ENCODE data around the gene TECTB. TPM values are rescaled to one million over a fixed set of nuclear protein-coding genes. Genes with fewer than 3 reads are reported as not detected.

The TECTB gene
- not detected for total RNA-seq
- polyA plus RNA-seq: not detected
- long read RNA-seq, donor 1: 0 reads
- long read RNA-seq, donor 2: 0 reads
- long read RNA-seq, donor 3: 0 reads
- long read RNA-seq, donor 4: 0 reads

- no peaks in the 10 kb centered on the region for H3K9me3 ChIP-seq (ENCODE audit: control insufficient read depth, low read length)
- ATAC-seq (no peak), DNase-seq (no peak)
- WGBS: 72% methylated on average over 6 of the region's 6 CpGs
- no peaks in the 10 kb centered on the region for H3K27me3 ChIP-seq (ENCODE audit: control insufficient read depth, insufficient read depth)
- H3K4me3 ChIP-seq (ENCODE audit: low read length): no peak within 1 kb of the TSS
- intact Hi-C loops (cut with DNase I): loop anchor here in 1 of 4 donors (2.0 kb wide), 1 partner anchor 40 kb away; no protein-coding TSS in a partner anchor
- H3K27ac ChIP-seq (ENCODE audit: low read length): no peak within 1 kb of the TSS
- H3K4me1 ChIP-seq (ENCODE audit: control insufficient read depth, insufficient read depth, low read length): no peaks in the 10 kb centered on the region
These were observed at the start of gene TECTB for GRCh38 chr10:112283100-112283499. TECTB (plus strand) TSS chr10:112283400; CDS start chr10:112283735, 335 bp downstream.

GRCh38 chr10:112235141-112235540 lies 48.1 kb upstream of the TECTB start:
- no peak for ATAC-seq
- no peak for DNase-seq
- Histone ChIP-seq H3K4me3 (ENCODE audit: low read length) (no peak overlapping the region), H3K9me3 (ENCODE audit: control insufficient read depth, low read length) (peaks cover 2% of the 10 kb centered on the region), H3K27me3 (ENCODE audit: control insufficient read depth, insufficient read depth) (no peaks in the 10 kb centered on the region), H3K4me1 (ENCODE audit: control insufficient read depth, insufficient read depth, low read length) (no peaks in the 10 kb centered on the region), H3K27ac (ENCODE audit: low read length) (no peak overlapping the region)
- intact Hi-C loops (cut with DNase I): no loop called here
- WGBS: 80% methylated on average over 7 of the region's 7 CpGs

- 85% methylated on average over 4 of the region's 4 CpGs for WGBS
- Histone ChIP-seq H3K4me1 (ENCODE audit: control insufficient read depth, insufficient read depth, low read length) (no peaks in the 10 kb centered on the region), H3K4me3 (ENCODE audit: low read length) (no peak overlapping the region), H3K27ac (ENCODE audit: low read length) (no peak overlapping the region), H3K27me3 (ENCODE audit: control insufficient read depth, insufficient read depth) (no peaks in the 10 kb centered on the region), H3K9me3 (ENCODE audit: control insufficient read depth, low read length) (peaks cover 2% of the 10 kb centered on the region)
- ATAC-seq (no peak), DNase-seq (no peak)
- intact Hi-C loops (cut with DNase I): no loop called here
These were observed 47.3 kb upstream of the TECTB start for GRCh38 chr10:112235920-112236319.

GRCh38 chr10:112236486-112236885 lies 46.7 kb upstream of the TECTB start:
- H3K4me3 ChIP-seq (ENCODE audit: low read length): no peak overlapping the region
- no peak for ATAC-seq
- 83% methylated on average over 3 of the region's 3 CpGs for WGBS
- no peak for DNase-seq
- H3K27me3 ChIP-seq (ENCODE audit: control insufficient read depth, insufficient read depth): no peaks in the 10 kb centered on the region
- no peak overlapping the region for H3K27ac ChIP-seq (ENCODE audit: low read length)
- intact Hi-C loops (cut with DNase I): no loop called here
- H3K4me1 ChIP-seq (ENCODE audit: control insufficient read depth, insufficient read depth, low read length): no peaks in the 10 kb centered on the region
- H3K9me3 ChIP-seq (ENCODE audit: control insufficient read depth, low read length): peaks cover 2% of the 10 kb centered on the region

- WGBS: 93% methylated on average over 5 of the region's 5 CpGs
- DNase-seq (no peak), ATAC-seq (no peak)
- H3K27me3 ChIP-seq (ENCODE audit: control insufficient read depth, insufficient read depth): no peaks in the 10 kb centered on the region
- peaks cover 2% of the 10 kb centered on the region for H3K9me3 ChIP-seq (ENCODE audit: control insufficient read depth, low read length)
- H3K4me1 ChIP-seq (ENCODE audit: control insufficient read depth, insufficient read depth, low read length): no peaks in the 10 kb centered on the region
- no peak overlapping the region for H3K27ac ChIP-seq (ENCODE audit: low read length)
- intact Hi-C loops (cut with DNase I): no loop called here
- H3K4me3 ChIP-seq (ENCODE audit: low read length): no peak overlapping the region
These were observed 43.9 kb upstream of the TECTB start for GRCh38 chr10:112239347-112239746.

GRCh38 chr10:112240441-112240840 lies 42.8 kb upstream of the TECTB start:
- H3K4me3 ChIP-seq (ENCODE audit: low read length): no peak overlapping the region
- ATAC-seq (no peak), DNase-seq (peak in 1 of 3 donors; percentile 30)
- intact Hi-C loops (cut with DNase I): no loop called here
- WGBS: 93% methylated on average over 13 of the region's 13 CpGs
- H3K4me1 ChIP-seq (ENCODE audit: control insufficient read depth, insufficient read depth, low read length): no peaks in the 10 kb centered on the region
- no peaks in the 10 kb centered on the region for H3K27me3 ChIP-seq (ENCODE audit: control insufficient read depth, insufficient read depth)
- peaks cover 2% of the 10 kb centered on the region for H3K9me3 ChIP-seq (ENCODE audit: control insufficient read depth, low read length)
- H3K27ac ChIP-seq (ENCODE audit: low read length): no peak overlapping the region

- Histone ChIP-seq H3K4me3 (ENCODE audit: low read length) (no peak overlapping the region), H3K27me3 (ENCODE audit: control insufficient read depth, insufficient read depth) (no peaks in the 10 kb centered on the region), H3K9me3 (ENCODE audit: control insufficient read depth, low read length) (peaks cover 2% of the 10 kb centered on the region), H3K27ac (ENCODE audit: low read length) (no peak overlapping the region), H3K4me1 (ENCODE audit: control insufficient read depth, insufficient read depth, low read length) (no peaks in the 10 kb centered on the region)
- no peak for DNase-seq
- intact Hi-C loops (cut with DNase I): loop anchor here in 1 of 4 donors (2.0 kb wide), 1 partner anchor 41 kb away; the partner anchor contains the start of gene TECTB
- no peak for ATAC-seq
- 76% methylated on average over 2 of the region's 2 CpGs for WGBS
These were observed 41.4 kb upstream of the TECTB start for GRCh38 chr10:112241651-112242341.

GRCh38 chr10:112242769-112243168 lies 40.4 kb upstream of the TECTB start:
- no peak for DNase-seq
- no peak overlapping the region for H3K4me3 ChIP-seq (ENCODE audit: low read length)
- WGBS: 69% methylated on average over 2 of the region's 2 CpGs
- ATAC-seq: no peak
- H3K9me3 ChIP-seq (ENCODE audit: control insufficient read depth, low read length): peaks cover 2% of the 10 kb centered on the region
- no peak overlapping the region for H3K27ac ChIP-seq (ENCODE audit: low read length)
- H3K27me3 ChIP-seq (ENCODE audit: control insufficient read depth, insufficient read depth): no peaks in the 10 kb centered on the region
- intact Hi-C loops (cut with DNase I): loop anchor here in 1 of 4 donors (2.0 kb wide), 1 partner anchor 40 kb away; the partner anchor contains the start of gene TECTB
- no peaks in the 10 kb centered on the region for H3K4me1 ChIP-seq (ENCODE audit: control insufficient read depth, insufficient read depth, low read length)

GRCh38 chr10:112243713-112244112 lies 39.5 kb upstream of the TECTB start:
- H3K9me3 ChIP-seq (ENCODE audit: control insufficient read depth, low read length): peaks cover 2% of the 10 kb centered on the region
- no peak overlapping the region for H3K4me3 ChIP-seq (ENCODE audit: low read length)
- ATAC-seq (no peak), DNase-seq (no peak)
- H3K4me1 ChIP-seq (ENCODE audit: control insufficient read depth, insufficient read depth, low read length): no peaks in the 10 kb centered on the region
- H3K27ac ChIP-seq (ENCODE audit: low read length): no peak overlapping the region
- no peaks in the 10 kb centered on the region for H3K27me3 ChIP-seq (ENCODE audit: control insufficient read depth, insufficient read depth)
- 79% methylated on average over 6 of the region's 6 CpGs for WGBS
- intact Hi-C loops (cut with DNase I): loop anchor here in 1 of 4 donors (2.0 kb wide), 1 partner anchor 39 kb away; the partner anchor contains the start of gene TECTB

GRCh38 chr10:112244197-112244596 lies 39.0 kb upstream of the TECTB start:
- DNase-seq (no peak), ATAC-seq (no peak)
- Histone ChIP-seq H3K27me3 (ENCODE audit: control insufficient read depth, insufficient read depth) (no peaks in the 10 kb centered on the region), H3K4me1 (ENCODE audit: control insufficient read depth, insufficient read depth, low read length) (no peaks in the 10 kb centered on the region), H3K4me3 (ENCODE audit: low read length) (no peak overlapping the region), H3K9me3 (ENCODE audit: control insufficient read depth, low read length) (peaks cover 4% of the 10 kb centered on the region), H3K27ac (ENCODE audit: low read length) (no peak overlapping the region)
- 91% methylated on average over 2 of the region's 2 CpGs for WGBS
- intact Hi-C loops (cut with DNase I): no loop called here

GRCh38 chr10:112247791-112248190 lies 35.4 kb upstream of the TECTB start:
- intact Hi-C loops (cut with DNase I): no loop called here
- DNase-seq (no peak), ATAC-seq (no peak)
- no peaks in the 10 kb centered on the region for H3K4me1 ChIP-seq (ENCODE audit: control insufficient read depth, insufficient read depth, low read length)
- no peak overlapping the region for H3K27ac ChIP-seq (ENCODE audit: low read length)
- 50% methylated on average over 2 of the region's 2 CpGs for WGBS
- H3K4me3 ChIP-seq (ENCODE audit: low read length): no peak overlapping the region
- H3K9me3 ChIP-seq (ENCODE audit: control insufficient read depth, low read length): peaks cover 2% of the 10 kb centered on the region
- H3K27me3 ChIP-seq (ENCODE audit: control insufficient read depth, insufficient read depth): no peaks in the 10 kb centered on the region
